Panc1 (cell line): ENCODE results near the gene SMIM22. TPM values are rescaled to one million over a fixed set of nuclear protein-coding genes. Genes with fewer than 3 reads are reported as not detected.

Source experiments
- ATAC-seq: fragments of 200-7000 bp; cut with Tn5 transposase; 2 replicates; pipeline ENCODE4 v1.9.1; 2020; ENCODE audit warnings: mild to moderate bottlenecking, moderate library complexity
- BruUV-seq: library from RNA; stranded (reverse); fragments of 400-500 nt; replicated peaks from 2 replicates; lab custom pipeline; 2021; lab: Mats Ljungman, UMichigan
- CTCF ChIA-PET: fragments of 300-600 bp; sonication (Branson Sonifier 250); formaldehyde crosslinking; loops from one replicate; lab custom pipeline; 2022; ENCODE audit warnings: antibody characterized with exemption; lab: Charles Lee
- POLR2A ChIA-PET: fragments of 300-600 bp; sonication (Branson Sonifier 250); formaldehyde crosslinking; loops from one replicate; lab custom pipeline; 2022; ENCODE audit warnings: antibody characterized with exemption; lab: Charles Lee
- DNase-seq: peaks from one replicate; pipeline ENCODE4 v3.0.0-alpha.2; 2010; ENCODE audit warnings: low read depth, low spot score
- H3K27ac ChIP-seq: 2 replicates; pipeline ENCODE4 v1.5.1; 2011; ENCODE audit warnings: mild to moderate bottlenecking, low read length, inconsistent platforms
- H3K27me3 ChIP-seq: fragments of 200-500 bp; sonication (Bioruptor generic); 2 replicates; pipeline ENCODE4 v1.6.0; 2014; ENCODE audit warnings: low read length, inconsistent platforms; ENCODE audit not compliant: control insufficient read depth, insufficient read depth
- H3K36me3 ChIP-seq: fragments of 200-500 bp; sonication (Bioruptor generic); 2 replicates; pipeline ENCODE4 v1.5.1; 2014; ENCODE audit warnings: inconsistent platforms, mild to moderate bottlenecking, low read length, moderate library complexity; ENCODE audit not compliant: control insufficient read depth, insufficient read depth
- H3K4me1 ChIP-seq: 2 replicates; pipeline ENCODE4 v1.5.1; 2011; ENCODE audit warnings: inconsistent platforms, mild to moderate bottlenecking, low read length, moderate library complexity; ENCODE audit not compliant: control insufficient read depth, insufficient read depth
- H3K4me3 ChIP-seq, 2 experiments: 2 replicates each; pipeline ENCODE4 v1.5.1; 2011 to 2012; ENCODE audit warnings: low read depth in 2 of 2, low read length in 2 of 2, mild to moderate bottlenecking in 2 of 2, inconsistent platforms in 1 of 2, moderate library complexity in 1 of 2
- H3K9me3 ChIP-seq: fragments of 200-500 bp; sonication (Bioruptor generic); 2 replicates; pipeline ENCODE4 v1.5.1; 2014; ENCODE audit warnings: low read depth, mild to moderate bottlenecking, inconsistent platforms, low read length, moderate library complexity; ENCODE audit not compliant: control insufficient read depth, insufficient read depth
- POLR2AphosphoS5 ChIP-seq: IDR thresholded peaks from 2 replicates; pipeline ENCODE4 v1.6.1; 2012; ENCODE audit warnings: mild to moderate bottlenecking, low read depth, low read length, moderate library complexity
- REST ChIP-seq, 2 experiments: IDR thresholded peaks; 2 replicates each; pipeline ENCODE4 v1.6.1; 2011 to 2012; ENCODE audit warnings: low read depth in 2 of 2, control low read depth in 1 of 2, low read length in 1 of 2, mild to moderate bottlenecking in 1 of 2, moderate library complexity in 1 of 2; ENCODE audit not compliant: insufficient read depth in 1 of 2
- SIN3A ChIP-seq: IDR thresholded peaks from 2 replicates; pipeline ENCODE4 v1.6.1; 2012; ENCODE audit warnings: low read depth, mild to moderate bottlenecking, low read length, moderate library complexity, borderline replicate concordance; ENCODE audit not compliant: insufficient read depth
- TCF7L2 ChIP-seq: IDR thresholded peaks from 2 replicates; pipeline ENCODE4 v1.6.1; 2011; ENCODE audit warnings: mild to moderate bottlenecking, low read depth, low read length, inconsistent platforms
- in situ Hi-C: cut with HindIII; loops from 2 replicates; pipeline ENCODE4 v1.10.0; 2016; ENCODE audit warnings: low sequenced_read_pairs, low pct_unique_long_range_greater_than_20kb
- intact Hi-C: fragments of 100-400 bp; cut with micrococcal nuclease; formaldehyde crosslinking; loops from one replicate; pipeline ENCODE4 v1.10.0; 2022; ENCODE audit not compliant: unreplicated experiment
- total RNA-seq: library from RNA; stranded (reverse); gene quantifications from one replicate; pipeline ENCODE4 v1.2.1, GENCODE V29; 2021; ENCODE audit not compliant: unreplicated experiment
- TF ChIP-seq, protein P1 (sequence below): fragments of 450-650 bp; IDR thresholded peaks from 2 replicates; pipeline ENCODE4 v1.5.1; 2017; ENCODE audit warnings: mild to moderate bottlenecking

The SMIM22 gene
- total RNA-seq, 1 experiment from 2014 or later, result not detected

DNA sequence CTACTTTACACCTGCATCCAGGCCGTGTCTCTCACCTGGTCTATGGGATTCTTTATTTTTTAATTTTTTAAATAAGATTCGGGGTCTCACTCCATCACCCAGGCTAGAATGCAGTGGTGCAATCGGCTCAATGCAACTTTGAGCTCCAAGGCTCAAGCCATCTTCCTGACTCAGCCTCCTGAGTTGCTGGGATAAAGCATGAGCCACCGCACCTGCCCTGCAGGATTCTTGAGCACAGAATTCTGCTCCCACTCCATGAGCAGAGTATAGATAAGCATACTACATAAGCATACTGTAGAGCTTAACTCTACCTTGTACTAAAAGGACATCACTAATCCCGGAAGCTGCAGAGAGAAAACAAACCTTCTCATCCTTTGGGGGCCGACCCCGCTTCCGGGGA, 36.4 kb downstream of the SMIM22 start:
- no peaks in the 10 kb centered on the region for H3K9me3 ChIP-seq
- no peaks in the 10 kb centered on the region for H3K27me3 ChIP-seq
- in situ Hi-C loops (no loop called here), intact Hi-C loops (no loop called here)
- POLR2A ChIA-PET, result no interaction called here
- DNase-seq (no peak), ATAC-seq (no peak)
- peaks cover 32% of the 10 kb centered on the region for H3K36me3 ChIP-seq
- H3K4me3 ChIP-seq, result no peak overlapping the region
- CTCF ChIA-PET, result no interaction called here
- TF ChIP-seq POLR2AphosphoS5 (no peak), REST (IDR thresholded peaks at IDR 0.05; ENCODE audit: insufficient read depth in 1 of 2, low read depth in 2 of 2, low read length in 1 of 2) (no peak), TCF7L2 (no peak), SIN3A (no peak)
- TF ChIP-seq, protein P1, sequence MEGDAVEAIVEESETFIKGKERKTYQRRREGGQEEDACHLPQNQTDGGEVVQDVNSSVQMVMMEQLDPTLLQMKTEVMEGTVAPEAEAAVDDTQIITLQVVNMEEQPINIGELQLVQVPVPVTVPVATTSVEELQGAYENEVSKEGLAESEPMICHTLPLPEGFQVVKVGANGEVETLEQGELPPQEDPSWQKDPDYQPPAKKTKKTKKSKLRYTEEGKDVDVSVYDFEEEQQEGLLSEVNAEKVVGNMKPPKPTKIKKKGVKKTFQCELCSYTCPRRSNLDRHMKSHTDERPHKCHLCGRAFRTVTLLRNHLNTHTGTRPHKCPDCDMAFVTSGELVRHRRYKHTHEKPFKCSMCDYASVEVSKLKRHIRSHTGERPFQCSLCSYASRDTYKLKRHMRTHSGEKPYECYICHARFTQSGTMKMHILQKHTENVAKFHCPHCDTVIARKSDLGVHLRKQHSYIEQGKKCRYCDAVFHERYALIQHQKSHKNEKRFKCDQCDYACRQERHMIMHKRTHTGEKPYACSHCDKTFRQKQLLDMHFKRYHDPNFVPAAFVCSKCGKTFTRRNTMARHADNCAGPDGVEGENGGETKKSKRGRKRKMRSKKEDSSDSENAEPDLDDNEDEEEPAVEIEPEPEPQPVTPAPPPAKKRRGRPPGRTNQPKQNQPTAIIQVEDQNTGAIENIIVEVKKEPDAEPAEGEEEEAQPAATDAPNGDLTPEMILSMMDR, result no peak
- no peaks in the 10 kb centered on the region for H3K4me1 ChIP-seq
- no peak overlapping the region for H3K27ac ChIP-seq
- BruUV-seq, result no TSS peak

DNA sequence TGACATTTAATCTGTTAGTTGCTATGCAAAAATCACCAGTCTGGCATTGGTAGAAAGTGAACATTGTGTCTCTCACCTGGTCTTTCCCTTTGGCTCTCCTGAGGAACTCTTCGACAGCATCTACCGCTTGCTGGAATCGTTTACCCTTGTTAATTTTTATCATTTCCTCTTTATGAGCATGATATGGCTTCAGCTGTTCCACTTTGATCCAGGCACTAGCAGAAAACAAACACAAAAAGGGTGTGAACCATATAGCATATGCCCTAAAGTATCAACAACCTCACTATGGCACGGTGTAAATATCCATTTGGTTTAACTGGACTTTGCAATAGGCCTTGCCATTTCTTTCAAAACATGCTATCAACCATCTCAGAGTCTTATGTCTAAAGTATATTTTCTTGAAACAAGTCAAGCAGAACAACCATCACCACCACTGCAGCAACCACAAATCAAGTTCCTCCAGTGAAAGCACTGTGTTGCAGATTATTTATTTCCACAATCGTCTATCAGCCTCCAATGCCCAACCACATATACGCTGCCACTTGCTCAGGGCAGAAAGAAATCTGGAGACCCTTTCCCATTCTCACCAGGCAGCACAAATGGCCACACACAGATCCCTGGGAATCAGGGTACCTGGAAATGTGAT, 37.7 kb downstream of the SMIM22 start:
- H3K36me3 ChIP-seq, result peaks cover 35% of the 10 kb centered on the region
- intact Hi-C loops, result no loop called here

More for the DNA sequence above, 37.7 kb downstream of the SMIM22 start:
- TF ChIP-seq POLR2AphosphoS5, result no peak
- TF ChIP-seq SIN3A, result no peak
- no peak for TF ChIP-seq REST (IDR thresholded peaks at IDR 0.05; ENCODE audit: insufficient read depth in 1 of 2, low read depth in 2 of 2, low read length in 1 of 2)
- no peak for TF ChIP-seq TCF7L2
- TF ChIP-seq, protein P1, result no peak
- Histone ChIP-seq H3K4me1 (no peaks in the 10 kb centered on the region), H3K27ac (no peak overlapping the region), H3K4me3 (no peak overlapping the region), H3K9me3 (no peaks in the 10 kb centered on the region), H3K27me3 (no peaks in the 10 kb centered on the region)
- in situ Hi-C loops, result no loop called here
- POLR2A ChIA-PET, result no interaction called here
- ATAC-seq, result no peak
- DNase-seq, result no peak
- no TSS peak for BruUV-seq
- CTCF ChIA-PET, result no interaction called here
